GM18498 (cell line): ENCODE data around the gene UBA5.

Experiments used
- ATAC-seq: cut with Tn5 transposase; IDR thresholded peaks from one replicate; pipeline ENCODE4 v1.9.1; 2021; ENCODE audit warnings: mild to moderate bottlenecking, moderate library complexity; ENCODE audit not compliant: unreplicated experiment

The UBA5 gene

DNA sequence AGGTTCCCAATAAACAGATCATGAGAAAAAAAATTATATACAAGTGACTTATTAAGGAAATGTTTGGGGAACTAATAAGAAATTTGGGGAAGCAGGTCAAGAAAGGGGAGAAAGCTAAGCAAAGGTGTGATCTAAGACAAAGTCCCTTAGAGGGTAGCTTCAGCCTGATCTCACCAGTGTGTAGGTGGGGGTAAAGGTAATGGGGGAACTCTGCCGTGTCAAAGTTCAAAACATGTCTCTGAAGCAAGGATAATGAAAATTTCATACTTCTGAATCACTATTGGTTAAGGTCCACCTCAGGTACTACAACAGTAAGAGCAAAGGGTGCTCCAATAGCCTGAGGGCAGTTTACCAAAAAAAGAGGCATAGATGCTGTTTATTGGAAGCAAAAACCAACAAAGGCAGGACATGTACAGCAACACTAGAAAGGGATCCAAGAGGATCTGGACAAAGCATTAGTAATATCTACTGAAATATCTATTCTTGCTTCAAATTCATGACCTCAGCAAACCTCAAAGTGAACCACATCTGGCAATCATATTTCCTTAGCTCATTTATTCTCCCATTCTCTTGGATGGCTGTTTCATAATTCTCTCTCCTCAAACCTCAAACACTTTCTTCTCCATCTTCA is 7.4 kb upstream of the UBA5 start:
- ATAC-seq: no peak

- ATAC-seq: no peak
These were observed 5.9 kb upstream of the UBA5 start for GRCh38 chr3:132654190-132654589.

- no peak for ATAC-seq
These were observed 5.4 kb upstream of the UBA5 start for GRCh38 chr3:132654721-132655120.

DNA sequence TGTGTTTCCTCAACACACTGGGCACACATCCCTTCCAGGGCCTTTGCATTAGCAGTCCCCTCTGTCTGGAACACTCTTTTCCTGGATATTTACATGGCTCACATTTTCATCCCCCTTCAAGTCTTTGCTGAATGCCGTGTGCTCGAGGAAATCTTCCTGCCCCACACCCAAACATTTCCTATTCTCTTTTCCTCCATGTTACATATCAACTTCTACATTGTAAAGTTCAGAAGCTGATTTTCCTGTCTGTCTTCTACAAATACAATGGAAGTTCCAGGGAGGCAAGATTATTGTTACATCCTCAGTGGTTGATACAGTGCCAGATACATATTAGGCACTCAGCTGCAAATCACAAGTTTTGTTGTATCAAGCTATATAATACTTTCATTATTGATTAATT is 4.7 kb upstream of the UBA5 start:
- ATAC-seq: no peak

DNA sequence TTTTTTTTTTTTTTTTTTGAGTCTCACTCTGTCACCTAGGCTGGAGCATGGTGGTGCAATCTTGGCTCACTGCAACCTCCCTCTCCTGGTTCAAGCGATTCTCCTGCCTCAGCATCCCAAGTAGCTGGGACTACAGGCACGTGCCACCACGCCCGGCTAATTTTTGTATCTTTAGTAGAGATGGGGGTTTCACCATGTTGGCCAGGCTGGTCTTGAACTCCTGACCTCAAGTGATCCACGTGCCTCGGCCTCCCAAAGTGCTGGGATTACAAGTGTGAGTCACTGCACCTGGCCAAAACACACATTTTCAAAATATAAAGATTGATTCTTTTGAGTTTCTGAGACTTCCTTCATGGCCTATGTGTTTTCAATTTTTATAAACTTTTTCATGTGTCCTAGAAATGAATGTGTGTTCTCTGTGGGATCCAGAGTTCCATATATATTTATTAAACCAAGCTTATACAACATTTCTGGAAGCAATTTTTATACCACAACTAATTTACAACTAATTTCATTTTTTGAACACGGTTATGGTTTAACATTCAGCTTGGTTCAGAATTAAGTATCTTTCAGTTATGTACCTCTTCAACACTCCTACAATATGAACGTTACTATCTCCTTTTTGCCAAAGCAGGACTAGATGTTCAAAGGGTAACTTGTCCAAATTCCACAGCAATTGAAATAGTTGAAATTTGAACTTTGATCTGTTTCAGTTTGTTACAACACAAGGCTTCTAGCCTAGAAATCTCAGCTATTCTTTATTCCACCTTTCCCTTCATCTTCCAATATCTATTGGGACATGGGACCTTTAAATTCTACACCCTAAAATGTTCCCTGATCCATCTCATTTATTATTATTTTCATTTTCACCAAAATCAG is 2.0 kb upstream of the UBA5 start:
- no peak for ATAC-seq

DNA sequence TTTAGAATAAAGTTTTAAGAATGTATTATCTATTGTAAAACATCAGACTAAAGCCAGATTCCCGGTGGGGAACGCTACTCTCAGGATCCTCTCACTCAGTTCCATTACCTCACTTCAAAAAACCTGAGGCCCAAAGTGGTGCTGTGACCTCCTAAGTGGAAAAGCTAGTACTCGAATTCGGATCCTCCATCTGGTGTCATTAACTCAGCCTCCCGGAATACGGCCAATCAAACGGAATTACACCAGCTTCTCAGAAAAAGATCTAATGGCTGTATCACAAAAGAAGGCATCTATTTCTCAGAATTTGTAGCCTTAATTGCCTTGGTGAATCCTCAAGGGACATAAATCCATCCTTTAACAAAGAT is 1.1 kb upstream of the UBA5 start:
- no peak for ATAC-seq

GRCh38 chr3:132659365-132660051 is 621 bp upstream of the UBA5 start, which contains the start of gene ACAD11:
ACAD11 (minus strand) TSS chr3:132659809; CDS start chr3:132659751, 58 bp downstream.
- ATAC-seq: peak; percentile 68

GRCh38 chr3:132660811-132661070 is 612 bp downstream of the UBA5 start:
- no peak for ATAC-seq

DNA sequence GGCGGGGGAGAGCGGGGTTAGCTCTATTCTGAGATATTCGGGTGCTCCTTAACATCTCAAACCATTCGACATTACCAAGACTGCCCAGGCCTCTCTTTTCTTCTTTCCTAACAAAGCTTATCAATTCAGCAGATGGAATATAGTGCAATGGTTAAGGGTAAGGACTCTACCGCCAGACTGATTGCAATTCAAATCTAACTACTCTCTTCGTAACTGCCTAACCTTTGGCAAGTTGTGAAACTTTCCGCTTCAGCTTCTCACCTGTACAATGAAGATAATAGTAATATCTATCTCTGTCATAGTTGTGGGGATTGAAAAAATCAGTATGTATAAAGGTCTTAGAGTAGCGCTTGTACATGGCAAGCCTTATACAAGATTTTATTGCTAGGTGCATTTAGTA is 972 bp downstream of the UBA5 start:
- ATAC-seq: no peak

GRCh38 chr3:132662212-132662611 is 2.1 kb downstream of the UBA5 start:
- no peak for ATAC-seq

DNA sequence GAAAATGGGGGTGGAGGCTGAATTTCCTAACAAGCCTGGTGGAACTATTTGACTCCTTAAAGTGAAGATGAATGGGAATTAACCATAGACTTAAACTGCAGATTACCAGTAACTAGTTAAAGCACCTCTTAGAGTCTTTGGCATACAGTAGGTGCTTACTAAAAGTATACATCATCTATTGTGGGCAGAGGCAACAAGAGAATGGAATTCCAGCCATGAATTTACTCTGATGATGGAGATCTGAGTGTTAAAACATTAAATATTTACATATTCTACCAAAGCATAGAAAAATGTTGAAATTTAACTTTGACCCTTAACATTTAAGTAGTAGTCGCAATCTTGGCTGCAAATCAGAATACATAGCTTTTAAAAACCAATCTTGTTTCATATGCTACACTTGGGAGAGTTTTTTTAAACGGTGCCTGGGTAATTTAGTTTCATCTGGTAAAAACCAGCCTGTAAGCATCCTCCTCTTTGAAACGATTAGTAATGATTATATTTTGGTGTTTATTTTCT is 5.2 kb downstream of the UBA5 start:
- ATAC-seq: no peak

GRCh38 chr3:132669256-132669777 is 9.2 kb downstream of the UBA5 start:
- no peak for ATAC-seq

GRCh38 chr3:132675408-132675807 is 15.3 kb downstream of the UBA5 start:
- no peak for ATAC-seq

- no peak for ATAC-seq
These were observed 19.8 kb downstream of the UBA5 start for GRCh38 chr3:132679911-132680310.

GRCh38 chr3:132681421-132681820 is 21.3 kb downstream of the UBA5 start:
- ATAC-seq: no peak

GRCh38 chr3:132682201-132682600 is 22.1 kb downstream of the UBA5 start:
- ATAC-seq: no peak

DNA sequence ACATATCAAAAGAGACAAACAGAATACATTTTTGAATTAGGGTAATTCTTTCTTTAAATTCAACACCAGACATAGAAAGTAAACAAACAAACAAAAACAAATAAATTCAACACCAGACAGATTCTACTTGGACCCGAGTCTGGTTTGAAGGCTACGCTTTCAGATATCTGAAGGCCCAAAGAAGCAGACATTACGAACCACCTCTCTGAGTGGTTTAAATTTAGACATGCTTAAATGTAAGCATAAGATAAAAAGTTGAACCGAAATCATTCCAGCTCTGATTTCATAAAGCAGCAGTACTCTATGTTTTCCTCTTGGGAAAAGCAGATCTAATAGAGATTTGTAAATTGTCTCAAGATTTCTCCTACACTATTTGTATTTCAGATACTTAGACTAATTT is 29.9 kb downstream of the UBA5 start:
- ATAC-seq: no peak

- ATAC-seq: no peak
These were observed 34.9 kb downstream of the UBA5 start for GRCh38 chr3:132694991-132695390.

DNA sequence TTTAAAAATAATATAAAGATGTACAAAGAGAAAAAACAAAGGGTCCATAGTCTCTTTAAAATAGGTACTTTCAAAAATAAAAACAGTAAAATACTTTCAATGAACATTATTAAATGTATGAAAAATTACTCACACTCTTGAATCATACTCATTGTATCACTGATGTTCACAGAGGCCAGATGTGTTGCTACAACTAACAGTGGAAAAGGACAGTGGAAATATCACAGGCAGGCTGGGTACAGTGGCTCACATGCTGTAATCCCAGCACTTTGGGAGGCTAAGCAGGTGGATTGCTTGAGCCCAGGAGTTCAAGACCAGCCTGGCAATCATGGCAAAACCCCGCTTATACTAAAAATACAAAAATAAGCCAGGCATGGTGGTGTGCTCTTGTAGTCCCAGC is 35.3 kb downstream of the UBA5 start:
- ATAC-seq: no peak

DNA sequence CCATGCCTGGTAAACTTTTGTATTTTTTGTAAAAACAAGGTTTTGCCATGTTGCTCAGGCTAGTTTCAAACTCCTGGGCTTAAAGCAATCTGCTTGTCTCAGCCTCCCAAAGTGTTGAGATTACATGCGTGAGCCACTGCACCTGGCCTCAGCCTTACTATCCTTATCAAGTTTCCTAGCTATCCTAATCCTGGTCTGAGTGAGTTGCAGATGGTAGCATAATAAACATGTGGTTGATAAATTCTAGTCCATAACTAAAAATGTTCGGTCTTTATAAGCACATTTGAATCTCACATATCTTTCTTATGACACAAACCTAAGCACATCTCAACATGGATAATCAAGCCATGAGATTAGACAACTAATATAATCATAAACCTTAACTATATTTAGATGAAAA is 43.6 kb downstream of the UBA5 start:
- no peak for ATAC-seq

GRCh38 chr3:132709761-132710160 is 49.6 kb downstream of the UBA5 start:
- no peak for ATAC-seq

DNA sequence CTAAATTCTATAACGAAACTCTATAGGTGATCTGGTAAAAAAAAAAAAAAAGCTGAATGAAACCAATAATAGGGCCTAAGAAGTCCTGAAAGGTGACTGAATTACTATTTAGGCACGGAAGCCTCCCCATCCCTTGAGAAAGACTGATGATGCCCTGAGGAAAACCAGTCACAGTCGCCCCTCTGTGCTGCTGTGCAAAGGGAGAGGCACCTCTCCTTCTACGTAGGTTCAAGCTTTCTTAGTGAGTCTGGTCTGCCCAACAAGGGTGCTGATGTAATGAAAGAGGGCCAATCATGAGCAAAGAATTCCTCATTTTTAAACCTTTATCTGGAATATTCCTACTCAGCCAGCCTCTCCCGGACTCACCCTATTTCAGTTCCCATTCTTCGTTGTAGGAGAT is 50.2 kb downstream of the UBA5 start:
- ATAC-seq: no peak
